Trophoblast cell (in vitro differentiated cells and primary cell): ENCODE measurements around the gene LY86.

Experiments used
- DNase-seq, 2 donors: peaks; one replicate each; pipeline ENCODE4 v3.0.0-alpha.2; 2016
- H2AFZ ChIP-seq: 2 replicates; pipeline ENCODE4 v1.6.1; 2013; ENCODE audit warnings: low read length, moderate library complexity, mild to moderate bottlenecking; ENCODE audit not compliant: insufficient read depth, poor library complexity
- H2AK5ac ChIP-seq: 2 replicates; pipeline ENCODE4 v1.6.1; 2013; ENCODE audit warnings: mild to moderate bottlenecking, low read length
- H2BK120ac ChIP-seq: 2 replicates; pipeline ENCODE4 v1.6.1; 2013; ENCODE audit warnings: low read length, mild to moderate bottlenecking, moderate library complexity; ENCODE audit not compliant: insufficient read depth, poor library complexity
- H2BK12ac ChIP-seq: 2 replicates; pipeline ENCODE4 v1.6.1; 2013; ENCODE audit warnings: mild to moderate bottlenecking, low read length, moderate library complexity
- H2BK5ac ChIP-seq: 2 replicates; pipeline ENCODE4 v1.6.1; 2013; ENCODE audit warnings: low read length, low read depth, moderate library complexity, mild to moderate bottlenecking; ENCODE audit not compliant: poor library complexity
- H3K14ac ChIP-seq: 2 replicates; pipeline ENCODE4 v1.6.1; 2013; ENCODE audit warnings: mild to moderate bottlenecking, low read length
- H3K18ac ChIP-seq: 2 replicates; pipeline ENCODE4 v1.6.1; 2013; ENCODE audit warnings: mild to moderate bottlenecking, low read length
- H3K23ac ChIP-seq: 2 replicates; pipeline ENCODE4 v1.6.1; 2013; ENCODE audit warnings: low read length
- H3K27ac ChIP-seq: 2 replicates; pipeline ENCODE4 v1.5.1; 2013; ENCODE audit warnings: low read depth, mild to moderate bottlenecking, inconsistent platforms, low read length, moderate library complexity
- H3K27me3 ChIP-seq: 2 replicates; pipeline ENCODE4 v1.6.1; 2013; ENCODE audit warnings: inconsistent platforms, mild to moderate bottlenecking, low read length, moderate library complexity; ENCODE audit not compliant: insufficient read depth
- H3K36me3 ChIP-seq, 2 experiments: 1 replicate in 1 of 2; 2 replicates in 1 of 2; pipeline ENCODE4 v1.6.1; 2013; ENCODE audit warnings: low read length in 2 of 2, mild to moderate bottlenecking in 2 of 2, moderate library complexity in 1 of 2; ENCODE audit not compliant: insufficient read depth in 2 of 2, control insufficient read depth in 1 of 2
- H3K4ac ChIP-seq: 2 replicates; pipeline ENCODE4 v1.6.1; 2013; ENCODE audit warnings: low read depth, mild to moderate bottlenecking, low read length, moderate library complexity
- H3K4me1 ChIP-seq, 2 experiments: 1 replicate in 1 of 2; 2 replicates in 1 of 2; pipeline ENCODE4 v1.6.1; 2013; ENCODE audit warnings: low read length in 2 of 2, mild to moderate bottlenecking in 2 of 2, moderate library complexity in 1 of 2; ENCODE audit not compliant: insufficient read depth in 2 of 2, control insufficient read depth in 1 of 2
- H3K4me2 ChIP-seq: 2 replicates; pipeline ENCODE4 v1.6.1; 2013; ENCODE audit warnings: inconsistent platforms, mild to moderate bottlenecking, low read length, moderate library complexity
- H3K4me3 ChIP-seq: 2 replicates; pipeline ENCODE4 v1.5.1; 2013; ENCODE audit warnings: mild to moderate bottlenecking, low read depth, low read length, inconsistent platforms
- H3K79me1 ChIP-seq: one replicate; pipeline ENCODE4 v1.6.1; 2013; ENCODE audit warnings: low read length
- H3K79me2 ChIP-seq: 2 replicates; pipeline ENCODE4 v1.6.1; 2013; ENCODE audit warnings: low read length, mild to moderate bottlenecking; ENCODE audit not compliant: control insufficient read depth, insufficient read depth, poor library complexity
- H3K9ac ChIP-seq: 2 replicates; pipeline ENCODE4 v1.6.1; 2013; ENCODE audit warnings: mild to moderate bottlenecking, low read length
- H3K9me3 ChIP-seq: 2 replicates; pipeline ENCODE4 v1.6.1; 2013; ENCODE audit warnings: low read depth, mild to moderate bottlenecking, control low read depth, inconsistent platforms, low read length; ENCODE audit not compliant: insufficient read depth
- H4K12ac ChIP-seq: 2 replicates; pipeline ENCODE4 v1.6.1; 2013; ENCODE audit warnings: low read depth, mild to moderate bottlenecking, low read length, moderate library complexity
- H4K8ac ChIP-seq: 2 replicates; pipeline ENCODE4 v1.6.1; 2013; ENCODE audit warnings: low read depth, mild to moderate bottlenecking, low read length, moderate library complexity
- H4K91ac ChIP-seq: one replicate; pipeline ENCODE4 v1.6.1; 2013; ENCODE audit warnings: low read depth, mild to moderate bottlenecking, low read length, moderate library complexity
- WGBS: extraction: QIAGEN DNeasy Blood & Tissue Kit; methylation state at CpG from one replicate; pipeline ENCODE4 v1.1.7; 2013; ENCODE audit warnings: missing lambda C conversion rate; ENCODE audit not compliant: insufficient read length, insufficient coverage; ENCODE audit errors: extremely low coverage; 5-methylcytosine and 5-hydroxymethylcytosine counted together

The LY86 gene

GRCh38 chr6:6701864-6702263 is 113.3 kb downstream of the LY86 start:
- H2BK5ac ChIP-seq: no peak overlapping the region
- H3K79me2 ChIP-seq: no peaks in the 10 kb centered on the region
- H3K36me3 ChIP-seq: no peaks in the 10 kb centered on the region
- peaks cover 0 to 2% of the 10 kb centered on the region in 2 experiments for H3K4me1 ChIP-seq
- no peak overlapping the region for H2BK12ac ChIP-seq
- no peak overlapping the region for H3K23ac ChIP-seq
- H2AK5ac ChIP-seq: no peak overlapping the region
- H3K14ac ChIP-seq: no peak overlapping the region
- no peak overlapping the region for H4K12ac ChIP-seq
- H2AFZ ChIP-seq: no peak overlapping the region
- H3K27me3 ChIP-seq: no peaks in the 10 kb centered on the region
- no peak overlapping the region for H3K4me2 ChIP-seq
- H3K27ac ChIP-seq: no peak overlapping the region
- no peak overlapping the region for H3K18ac ChIP-seq
- H4K91ac ChIP-seq: no peak overlapping the region
- H4K8ac ChIP-seq: no peak overlapping the region
- H3K79me1 ChIP-seq: no peaks in the 10 kb centered on the region
- no peaks in the 10 kb centered on the region for H3K9me3 ChIP-seq
- H3K4me3 ChIP-seq: no peak overlapping the region
- DNase-seq: peak; percentile 82 to 94
- no peak overlapping the region for H3K4ac ChIP-seq
- H2BK120ac ChIP-seq: no peak overlapping the region
- no CpG with 5 or more reads among the region's 9 CpGs for WGBS
- H3K9ac ChIP-seq: no peak overlapping the region

- Histone ChIP-seq H3K4me2 (no peak overlapping the region), H4K12ac (no peak overlapping the region), H3K9me3 (no peaks in the 10 kb centered on the region), H3K79me1 (no peaks in the 10 kb centered on the region), H3K4me1 (peaks cover 0 to 2% of the 10 kb centered on the region in 2 experiments), H2AK5ac (no peak overlapping the region), H3K27ac (no peak overlapping the region), H3K9ac (no peak overlapping the region), H3K4me3 (no peak overlapping the region), H3K14ac (no peak overlapping the region), H4K8ac (no peak overlapping the region), H3K27me3 (no peaks in the 10 kb centered on the region), H3K23ac (no peak overlapping the region), H2BK5ac (no peak overlapping the region), H3K36me3 (no peaks in the 10 kb centered on the region), H2AFZ (no peak overlapping the region), H3K79me2 (no peaks in the 10 kb centered on the region), H3K4ac (no peak overlapping the region), H4K91ac (no peak overlapping the region), H2BK120ac (no peak overlapping the region), H3K18ac (no peak overlapping the region), H2BK12ac (no peak overlapping the region)
- DNase-seq: no peak
- WGBS: no CpG with 5 or more reads among the region's 4 CpGs
These were observed 115.2 kb downstream of the LY86 start for GRCh38 chr6:6703699-6704098.
